ENCODE data around the gene ANKMY2. TPM values are rescaled to one million over a fixed set of nuclear protein-coding genes. Genes with fewer than 3 reads are reported as not detected.
A peak's percentile ranks its signal among the peaks of the same experiment; 100 is the strongest.

Gene ANKMY2
- total and polyA plus RNA-seq, 10 donors, result 4.6 to 19.9 (median 11.4) TPM

DNA sequence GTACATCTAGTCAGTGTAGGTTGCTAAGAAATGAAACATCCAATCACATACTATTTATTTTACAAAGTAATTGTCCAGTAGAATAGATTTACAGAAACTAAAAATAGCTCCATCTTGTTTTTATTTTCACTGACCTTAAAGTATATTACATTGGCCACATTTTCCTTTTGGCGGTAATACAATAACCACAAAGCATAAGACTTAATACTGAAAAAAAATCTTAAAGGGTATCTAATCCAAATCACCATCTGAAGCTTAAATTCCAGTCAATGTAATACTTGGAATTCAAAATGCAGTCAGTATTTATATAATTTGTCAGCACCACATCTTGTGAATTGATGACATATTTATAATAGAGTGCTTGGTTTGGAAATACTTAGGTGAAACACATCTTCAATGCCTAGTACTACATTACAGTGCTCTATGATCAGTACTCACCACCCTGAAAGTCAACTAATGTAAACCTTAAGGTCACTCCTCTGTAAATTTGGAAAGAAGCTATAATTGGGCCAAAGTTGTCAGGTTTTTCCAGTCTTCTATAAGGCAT, 8.9 kb downstream of the ANKMY2 start:
- Histone ChIP-seq H3K9me3 (no peaks in the 10 kb centered on the region), H3K27me3 (replicated peaks in 1 of 7) (no peaks in the 10 kb centered on the region), H3K4me3 (no peak overlapping the region), H3K4me1 (peaks cover 0 to 20% (median 2%) of the 10 kb centered on the region in 6 donors), H3K27ac (no peak overlapping the region), H3K36me3 (peaks cover 0 to 11% (median 3%) of the 10 kb centered on the region in 6 donors)
- no peak for DNase-seq
- 85 to 94% (median 91%) methylated on average over 1 of the region's 1 CpG for WGBS, 5 donors
- intact Hi-C loops (cut with DNase I; ENCODE audit: low total_unique reads), result no loop called here
- TF ChIP-seq, protein P1, sequence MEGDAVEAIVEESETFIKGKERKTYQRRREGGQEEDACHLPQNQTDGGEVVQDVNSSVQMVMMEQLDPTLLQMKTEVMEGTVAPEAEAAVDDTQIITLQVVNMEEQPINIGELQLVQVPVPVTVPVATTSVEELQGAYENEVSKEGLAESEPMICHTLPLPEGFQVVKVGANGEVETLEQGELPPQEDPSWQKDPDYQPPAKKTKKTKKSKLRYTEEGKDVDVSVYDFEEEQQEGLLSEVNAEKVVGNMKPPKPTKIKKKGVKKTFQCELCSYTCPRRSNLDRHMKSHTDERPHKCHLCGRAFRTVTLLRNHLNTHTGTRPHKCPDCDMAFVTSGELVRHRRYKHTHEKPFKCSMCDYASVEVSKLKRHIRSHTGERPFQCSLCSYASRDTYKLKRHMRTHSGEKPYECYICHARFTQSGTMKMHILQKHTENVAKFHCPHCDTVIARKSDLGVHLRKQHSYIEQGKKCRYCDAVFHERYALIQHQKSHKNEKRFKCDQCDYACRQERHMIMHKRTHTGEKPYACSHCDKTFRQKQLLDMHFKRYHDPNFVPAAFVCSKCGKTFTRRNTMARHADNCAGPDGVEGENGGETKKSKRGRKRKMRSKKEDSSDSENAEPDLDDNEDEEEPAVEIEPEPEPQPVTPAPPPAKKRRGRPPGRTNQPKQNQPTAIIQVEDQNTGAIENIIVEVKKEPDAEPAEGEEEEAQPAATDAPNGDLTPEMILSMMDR (IDR thresholded peaks at IDR 0.05 in 8 of 11, conservative IDR thresholded peaks at IDR 0.05 in 3 of 11), result no peak
- TF ChIP-seq POLR2AphosphoS5 (IDR thresholded peaks at IDR 0.05) (no peak), POLR2A (IDR thresholded peaks at IDR 0.05) (no peak)

DNA sequence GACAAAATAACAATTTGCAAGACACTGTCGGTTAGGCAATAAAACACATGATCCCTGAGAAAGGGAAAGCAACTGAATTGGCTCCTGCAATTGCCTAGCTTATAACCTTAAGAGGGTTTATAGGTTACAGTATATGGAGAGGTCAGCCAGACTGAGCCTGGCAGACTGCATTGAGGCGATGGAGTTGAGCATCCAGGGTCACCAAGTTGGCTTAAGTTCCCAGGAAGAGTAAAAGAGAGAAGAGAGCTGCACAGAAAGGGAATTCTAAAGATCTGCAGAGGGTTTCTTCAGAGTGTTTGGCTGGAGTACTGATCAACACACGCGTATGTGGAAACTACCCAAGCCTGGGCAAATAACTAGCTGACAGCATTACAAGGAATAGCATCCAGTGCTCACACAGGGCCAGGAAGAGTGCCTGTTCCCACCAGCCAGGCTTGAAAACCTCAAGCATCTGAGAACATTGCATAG, 11.2 kb downstream of the ANKMY2 start:
- intact Hi-C loops (cut with DNase I; ENCODE audit: low total_unique reads), result no loop called here
- Histone ChIP-seq H3K9me3 (no peaks in the 10 kb centered on the region), H3K36me3 (peaks cover 0 to 12% (median 5%) of the 10 kb centered on the region in 6 donors), H3K4me3 (no peak overlapping the region), H3K27me3 (replicated peaks in 1 of 7) (no peaks in the 10 kb centered on the region), H3K27ac (peak overlapping the region in 5 of 8 donors; percentile 29 to 58 (median 53)), H3K4me1 (peaks cover 0 to 20% (median 0%) of the 10 kb centered on the region in 6 donors)
- 60 to 85% (median 64%) methylated on average over 4 of the region's 4 CpGs for WGBS, 5 donors
- no peak for DNase-seq
- TF ChIP-seq, protein P1 (IDR thresholded peaks at IDR 0.05 in 8 of 11, conservative IDR thresholded peaks at IDR 0.05 in 3 of 11), result no peak
- no peak for TF ChIP-seq POLR2AphosphoS5 (IDR thresholded peaks at IDR 0.05)
- TF ChIP-seq POLR2A (IDR thresholded peaks at IDR 0.05), result no peak

DNA sequence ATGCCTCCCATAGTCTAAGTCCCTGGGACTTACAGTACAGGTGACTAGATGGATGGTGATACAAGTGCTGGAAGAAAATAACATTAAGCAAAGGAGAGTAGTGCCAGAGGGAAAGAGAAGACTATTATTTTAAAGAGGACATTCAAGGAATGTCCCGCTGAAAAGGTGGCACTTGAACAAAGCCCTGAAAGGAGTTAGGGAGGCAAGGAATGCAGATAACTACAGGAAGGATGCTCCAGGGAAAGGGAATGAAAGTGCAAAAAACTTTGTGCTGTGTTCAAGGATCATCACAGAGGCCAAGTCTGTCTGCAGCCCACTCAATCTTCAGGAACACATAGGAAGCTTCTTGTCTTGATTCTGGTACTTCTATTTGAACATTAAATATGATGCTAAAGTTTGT, 14.9 kb downstream of the ANKMY2 start:
- TF ChIP-seq POLR2AphosphoS5 (IDR thresholded peaks at IDR 0.05), result no peak
- no peak for TF ChIP-seq POLR2A (IDR thresholded peaks at IDR 0.05)
- TF ChIP-seq, protein P1 (IDR thresholded peaks at IDR 0.05 in 8 of 11, conservative IDR thresholded peaks at IDR 0.05 in 3 of 11), result no peak
- intact Hi-C loops (cut with DNase I; ENCODE audit: low total_unique reads), result no loop called here
- H3K9me3 ChIP-seq, result no peaks in the 10 kb centered on the region
- no peak overlapping the region for H3K4me3 ChIP-seq
- 88 to 96% (median 93%) methylated on average over 1 of the region's 1 CpG for WGBS, 5 donors
- no peak overlapping the region for H3K27ac ChIP-seq
- H3K27me3 ChIP-seq (replicated peaks in 1 of 7), result no peaks in the 10 kb centered on the region
- DNase-seq, result no peak
- H3K36me3 ChIP-seq, result peaks cover 0 to 30% (median 4%) of the 10 kb centered on the region in 6 donors
- H3K4me1 ChIP-seq, result peaks cover 0 to 10% (median 0%) of the 10 kb centered on the region in 6 donors

DNA sequence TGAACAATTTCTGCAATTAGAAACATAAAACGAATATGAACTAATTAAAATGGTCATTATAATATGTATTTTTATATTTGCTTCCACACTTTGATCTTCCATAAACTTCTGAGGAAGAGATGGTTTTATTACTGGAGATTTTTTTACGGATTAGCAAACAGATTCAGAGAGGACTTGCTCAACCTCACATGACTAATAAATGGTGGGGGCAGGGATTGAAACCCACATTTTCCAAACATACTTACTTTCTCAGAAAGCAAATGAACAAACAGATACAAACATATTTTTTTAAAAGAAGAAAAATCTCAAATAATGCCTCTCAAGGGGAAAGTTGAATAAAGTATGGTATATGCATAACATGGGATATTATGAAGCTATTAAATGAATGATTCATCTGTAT, 18.3 kb downstream of the ANKMY2 start:
- TF ChIP-seq POLR2A (IDR thresholded peaks at IDR 0.05) (no peak), POLR2AphosphoS5 (IDR thresholded peaks at IDR 0.05) (no peak)
- TF ChIP-seq, protein P1 (IDR thresholded peaks at IDR 0.05 in 8 of 11, conservative IDR thresholded peaks at IDR 0.05 in 3 of 11), result no peak
- Histone ChIP-seq H3K27ac (no peak overlapping the region), H3K9me3 (no peaks in the 10 kb centered on the region), H3K4me3 (no peak overlapping the region), H3K4me1 (no peaks in the 10 kb centered on the region), H3K36me3 (peaks cover 0 to 59% (median 11%) of the 10 kb centered on the region in 6 donors), H3K27me3 (replicated peaks in 1 of 7) (no peaks in the 10 kb centered on the region)
- intact Hi-C loops (cut with DNase I; ENCODE audit: low total_unique reads), result no loop called here
- 69 to 91% (median 82%) methylated on average over 2 of the region's 2 CpGs for WGBS, 5 donors
- no peak for DNase-seq

Data from spleen (tissue), 11 donors.